HK-2 (cell line): ENCODE results near the gene ARL10.
A peak's percentile ranks its signal among the peaks of the same experiment; 100 is the strongest.
"Not testable (repeated sequence)": the region's sequence is repeated elsewhere in the genome, so short reads cannot be mapped to it uniquely, and the experiment has no call there.

Experiments used
- DNase-seq: peaks from one replicate; pipeline ENCODE4 v3.0.0-alpha.2; 2018; ENCODE audit not compliant: unreplicated experiment

ARL10 gene

GRCh38 chr5:176388444-176389134 is 23.3 kb downstream of the ARL10 start, which contains the start of the genes HIGD2A and NOP16:
Gene HIGD2A, plus strand, starts transcription at chr5:176388751. Its CDS starts 69 bp downstream, at chr5:176388820.
Gene NOP16, minus strand, starts transcription at chr5:176388598. Its CDS starts 59 bp downstream, at chr5:176388539.
- peak; percentile 94 for DNase-seq

- DNase-seq = no peak
These were observed 24.1 kb downstream of the ARL10 start for GRCh38 chr5:176389135-176390123.

GRCh38 chr5:176391479-176391878 is 26.2 kb downstream of the ARL10 start:
- DNase-seq = no peak

GRCh38 chr5:176391999-176392398 is 26.7 kb downstream of the ARL10 start:
- no peak for DNase-seq

- DNase-seq = no peak
These were observed 27.2 kb downstream of the ARL10 start for GRCh38 chr5:176392526-176392925.

GRCh38 chr5:176394096-176394495 is 28.8 kb downstream of the ARL10 start:
- DNase-seq = no peak

GRCh38 chr5:176394881-176395675 is 29.8 kb downstream of the ARL10 start:
- no peak for DNase-seq

- no peak for DNase-seq
These were observed 31.0 kb downstream of the ARL10 start for GRCh38 chr5:176396330-176396729.

GRCh38 chr5:176397736-176398420 is 32.6 kb downstream of the ARL10 start:
- no peak for DNase-seq

- no peak for DNase-seq
These were observed 35.3 kb downstream of the ARL10 start for GRCh38 chr5:176400382-176401156.

- DNase-seq = no peak
These were observed 36.3 kb downstream of the ARL10 start for GRCh38 chr5:176401281-176402205.

GRCh38 chr5:176405656-176406435 is 40.6 kb downstream of the ARL10 start:
- DNase-seq = no peak

GRCh38 chr5:176406436-176407052 is 41.3 kb downstream of the ARL10 start:
- DNase-seq = no peak

- no peak for DNase-seq
These were observed 42.4 kb downstream of the ARL10 start for GRCh38 chr5:176407456-176408251.

GRCh38 chr5:176408252-176408573 is 42.9 kb downstream of the ARL10 start:
- not testable (repeated sequence) for DNase-seq

GRCh38 chr5:176408590-176408989 is 43.3 kb downstream of the ARL10 start:
- DNase-seq = no peak

GRCh38 chr5:176409765-176410164 is 44.5 kb downstream of the ARL10 start:
- no peak for DNase-seq
